Endothelial cell of hepatic sinusoid (primary cell): ENCODE results near the gene STK32B.
"Not testable (repeated sequence)": the region's sequence is repeated elsewhere in the genome, so short reads cannot be mapped to it uniquely, and the experiment has no call there.

Experiments used
- in situ Hi-C: cut with HindIII; loops from 2 replicates; pipeline ENCODE4 v1.10.0; 2017; ENCODE audit warnings: low sequenced_read_pairs

Gene STK32B

DNA sequence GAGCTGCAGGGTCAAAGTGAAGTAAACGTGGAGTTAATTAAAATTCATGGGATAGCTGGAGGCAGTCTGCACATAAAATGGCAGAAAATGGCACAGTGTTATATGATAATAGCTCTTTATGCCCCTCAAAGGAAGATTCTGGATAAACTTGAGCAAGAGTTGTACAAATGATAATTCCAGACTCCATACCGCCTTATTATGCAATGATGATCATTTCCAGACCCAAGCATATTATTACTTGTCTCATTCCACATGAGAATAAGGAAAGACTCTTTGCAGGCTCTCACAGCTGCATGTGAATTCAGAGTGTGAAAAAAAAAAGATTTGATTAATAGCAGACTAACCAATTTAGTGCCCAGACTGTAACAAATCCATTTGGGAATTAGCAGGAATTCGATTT lies 105.4 kb downstream of the STK32B start:
- in situ Hi-C loops = no loop called here

DNA sequence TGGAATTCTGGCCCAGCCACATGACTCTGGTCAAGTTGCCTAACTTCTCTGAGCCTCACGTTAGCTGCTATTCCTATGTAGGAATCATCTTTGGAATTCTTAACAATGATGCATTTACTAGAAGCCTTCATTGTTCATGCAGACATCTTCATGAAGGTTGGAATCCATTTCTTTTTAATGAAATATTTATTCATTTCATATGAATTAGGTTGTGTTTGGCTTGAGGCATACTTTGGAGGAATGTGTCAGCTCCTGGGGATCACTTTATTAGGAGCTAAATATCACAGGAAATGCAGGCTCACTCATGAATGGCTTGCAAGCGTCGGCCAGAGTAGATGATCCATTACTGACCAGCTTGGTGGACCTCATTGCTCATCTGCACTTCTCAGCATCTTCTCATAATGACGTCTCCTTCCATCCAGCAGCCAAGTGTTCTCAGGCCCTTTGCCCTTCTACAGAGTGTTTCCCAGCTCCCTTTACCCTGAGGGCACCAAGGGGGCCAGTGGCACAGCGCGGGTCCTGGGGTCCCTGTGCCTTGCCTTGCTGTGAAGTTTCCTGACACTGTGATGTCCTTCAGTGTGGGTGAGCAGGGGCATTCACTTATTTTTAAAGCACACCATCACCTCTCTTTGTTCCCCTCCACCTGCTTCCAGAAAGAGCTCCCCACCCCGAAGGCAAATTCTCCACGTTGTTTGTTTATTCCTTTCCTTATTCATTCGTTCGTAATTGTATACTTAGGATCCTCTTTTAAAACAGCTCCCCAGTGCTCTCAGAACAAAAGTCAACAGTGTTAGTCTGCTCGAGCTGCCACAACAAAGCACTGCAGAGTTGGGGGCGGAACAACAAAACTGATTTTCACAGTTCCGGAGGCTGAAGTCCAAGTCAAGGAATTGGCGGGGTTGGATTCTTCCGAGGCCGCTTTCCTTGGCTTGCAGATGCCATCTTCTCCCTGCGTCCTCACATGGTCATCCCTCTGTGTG lies 106.8 kb downstream of the STK32B start:
- in situ Hi-C loops = no loop called here

DNA sequence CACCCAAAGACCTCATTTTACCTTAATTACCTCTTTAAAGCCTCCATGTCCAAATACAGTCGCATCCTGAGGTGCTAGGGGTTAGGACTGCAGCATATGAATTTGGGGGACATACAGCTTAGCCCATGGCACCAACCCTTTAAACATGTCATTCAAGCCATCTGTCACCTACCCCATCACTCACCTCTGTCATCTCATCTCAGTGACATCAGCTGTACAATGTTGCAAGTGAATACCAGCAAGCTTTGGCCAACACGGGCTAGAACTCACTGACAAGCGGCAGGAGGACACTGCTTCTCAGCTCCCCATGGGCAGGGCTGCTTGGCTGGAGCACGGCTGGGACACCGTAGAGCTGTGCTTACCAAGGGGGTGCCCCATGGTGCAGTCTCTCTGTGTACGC lies 107.5 kb downstream of the STK32B start:
- in situ Hi-C loops = no loop called here

DNA sequence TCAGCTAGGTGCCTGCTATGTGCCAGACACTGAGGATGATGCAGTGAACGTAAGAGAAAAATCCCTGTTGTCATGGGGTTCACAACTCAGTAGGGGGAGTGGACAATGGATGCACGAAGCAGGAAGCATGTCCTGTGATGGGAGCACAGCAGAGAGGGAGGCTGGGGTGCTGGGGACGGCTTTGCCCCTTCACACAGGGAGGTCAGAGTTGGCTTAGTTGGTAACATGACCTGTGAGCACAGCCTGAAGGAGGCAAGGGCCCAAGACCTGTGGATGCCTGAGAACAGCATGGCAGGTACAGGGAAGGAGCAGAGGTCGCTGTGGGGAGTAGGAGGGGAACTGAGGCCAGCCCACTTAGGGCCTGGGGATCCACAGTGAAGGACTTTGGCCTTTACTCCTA lies 109.4 kb downstream of the STK32B start:
- in situ Hi-C loops = no loop called here

DNA sequence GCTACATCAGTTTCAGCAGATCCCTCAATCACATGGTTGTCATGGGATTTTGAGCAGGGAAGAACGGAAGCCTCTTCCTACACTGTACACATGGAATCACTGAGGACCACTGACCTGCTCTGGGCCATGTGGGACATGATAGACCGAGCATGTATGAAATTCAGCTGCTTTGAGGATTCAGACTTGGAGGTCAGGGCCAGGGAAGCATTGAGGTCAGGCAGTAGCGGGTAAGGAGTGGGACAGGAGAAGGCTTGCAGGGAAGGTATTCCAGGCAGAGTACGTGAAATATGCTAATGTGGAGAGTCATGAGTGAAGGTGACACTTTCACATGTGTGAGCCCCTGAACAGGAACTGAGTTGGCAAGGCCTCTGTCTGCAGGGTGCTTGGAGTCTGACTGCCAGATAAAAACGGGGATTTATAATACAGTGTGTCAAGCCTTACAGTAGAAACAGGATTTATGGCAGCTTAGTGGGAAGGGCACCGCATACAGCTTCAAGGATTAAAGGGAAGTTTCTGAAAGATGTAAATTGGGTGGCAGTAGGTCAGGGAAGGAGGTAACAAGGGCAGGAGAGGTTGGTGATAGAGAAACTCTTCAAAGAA lies 111.7 kb downstream of the STK32B start:
- in situ Hi-C loops = no loop called here

DNA sequence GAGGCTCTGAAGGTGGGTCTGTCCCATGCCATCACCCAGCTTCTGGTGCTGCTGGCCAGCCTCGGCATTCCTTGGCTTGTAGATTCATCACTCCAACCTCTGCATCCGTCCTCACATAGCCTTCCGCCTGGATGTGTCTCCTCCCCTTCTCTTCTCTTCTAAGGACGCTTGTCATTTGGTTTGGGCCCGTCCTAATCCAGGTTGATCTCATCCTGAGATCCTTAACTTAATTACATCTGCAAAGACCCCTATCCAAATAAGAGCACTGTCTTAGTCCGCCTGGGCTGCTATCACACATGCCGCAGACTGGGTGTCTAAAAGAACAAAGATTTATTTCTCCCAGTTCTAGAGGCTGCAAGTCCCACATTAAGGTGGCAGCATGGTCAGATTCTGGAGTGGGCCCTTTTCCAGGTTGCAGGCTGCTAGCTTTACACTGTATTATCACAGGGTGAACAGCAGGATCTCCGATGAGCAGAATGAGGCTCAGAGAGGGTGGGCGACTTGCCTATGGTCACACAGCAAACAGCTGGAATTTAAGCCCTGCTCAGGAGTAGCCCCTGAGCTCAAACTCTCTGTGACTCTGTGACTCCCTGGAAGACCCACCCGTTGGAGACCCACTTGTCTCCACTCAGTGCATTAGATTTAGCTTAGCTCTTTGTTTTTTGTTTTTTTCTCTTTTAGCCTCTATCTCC lies 113.1 kb downstream of the STK32B start:
- in situ Hi-C loops = no loop called here

DNA sequence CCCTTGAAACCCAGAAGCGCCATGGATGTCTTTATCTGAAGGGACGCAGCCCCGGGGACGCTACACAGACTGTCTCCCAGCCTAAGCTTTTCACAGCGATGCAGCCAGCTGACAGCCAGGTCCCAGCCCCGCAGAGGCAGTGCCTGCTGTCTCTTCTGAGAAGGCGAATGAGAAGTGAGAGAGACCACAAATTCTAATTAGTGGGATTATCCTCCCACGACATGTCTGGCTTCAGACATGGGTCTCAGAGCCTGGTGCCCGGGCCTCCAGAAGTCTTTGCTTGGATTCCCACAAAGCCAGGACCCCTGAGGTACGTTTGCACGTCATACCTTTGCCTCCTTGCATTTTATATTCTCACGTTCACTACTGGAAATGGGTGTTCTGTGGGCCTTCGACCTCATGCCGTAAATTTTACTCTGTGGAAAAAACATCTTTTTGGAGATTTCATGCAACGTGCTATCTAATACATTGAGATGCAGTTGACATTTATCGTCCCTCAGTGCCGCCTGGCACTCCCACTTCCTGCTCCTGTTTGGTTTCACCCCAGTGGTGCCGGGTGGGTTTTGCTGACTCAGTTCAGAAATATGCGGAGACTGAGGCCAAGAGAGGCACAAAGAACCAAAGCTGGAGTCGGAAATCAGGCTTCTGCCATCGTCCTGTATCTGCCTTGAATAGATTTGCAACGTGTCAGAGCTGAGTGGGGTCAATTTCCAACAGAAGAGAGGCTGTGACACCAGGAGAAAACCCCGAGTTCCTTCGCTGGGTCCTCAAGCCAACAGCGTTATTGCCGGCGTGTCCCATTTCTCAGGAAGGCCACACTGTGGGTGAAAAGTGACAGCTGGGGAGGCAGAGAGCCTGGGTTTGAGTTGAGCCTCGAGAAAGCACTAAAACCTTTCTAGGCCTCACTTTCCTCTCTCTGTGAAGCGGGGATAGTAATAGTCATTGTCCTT lies 114.4 kb downstream of the STK32B start:
- in situ Hi-C loops = no loop called here

DNA sequence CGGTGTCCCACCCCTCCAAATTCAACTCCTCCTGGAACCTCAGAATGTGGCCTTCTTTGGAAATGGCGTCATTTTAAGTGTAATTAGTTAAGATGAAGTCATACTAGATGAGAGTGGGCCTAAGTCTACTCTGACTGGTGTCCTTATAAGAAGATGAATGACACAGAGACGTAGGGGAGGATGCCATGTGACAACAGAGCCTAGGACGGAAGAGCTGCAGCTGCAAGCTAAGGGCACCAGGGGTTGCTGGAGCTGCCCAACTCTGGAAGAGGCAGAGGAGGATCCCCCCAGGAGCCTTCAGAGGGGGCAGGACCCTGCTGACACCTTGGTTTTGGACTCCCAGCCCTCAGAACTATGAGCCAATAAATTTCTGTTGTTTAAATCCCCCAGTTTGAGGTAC lies 115.1 kb downstream of the STK32B start:
- in situ Hi-C loops = no loop called here

DNA sequence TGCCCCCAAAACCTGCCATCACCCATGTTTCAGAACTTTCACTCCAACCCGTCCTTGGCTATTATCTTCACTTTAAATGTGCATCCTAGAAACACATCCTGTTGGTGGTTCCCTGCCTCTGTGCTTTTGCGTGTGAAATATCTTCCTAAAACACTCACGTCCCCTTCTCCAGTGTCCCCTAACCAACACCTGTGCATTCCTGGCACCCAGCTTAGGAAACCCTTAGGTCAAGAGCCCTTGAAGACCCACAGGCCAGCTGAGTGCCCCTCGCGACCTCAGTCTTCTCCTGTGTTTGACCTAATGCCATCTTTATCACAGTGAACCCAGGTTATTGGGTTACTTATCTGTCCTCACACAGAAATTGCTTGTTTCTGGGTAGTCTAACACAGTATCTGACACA lies 117.6 kb downstream of the STK32B start:
- in situ Hi-C loops = no loop called here

DNA sequence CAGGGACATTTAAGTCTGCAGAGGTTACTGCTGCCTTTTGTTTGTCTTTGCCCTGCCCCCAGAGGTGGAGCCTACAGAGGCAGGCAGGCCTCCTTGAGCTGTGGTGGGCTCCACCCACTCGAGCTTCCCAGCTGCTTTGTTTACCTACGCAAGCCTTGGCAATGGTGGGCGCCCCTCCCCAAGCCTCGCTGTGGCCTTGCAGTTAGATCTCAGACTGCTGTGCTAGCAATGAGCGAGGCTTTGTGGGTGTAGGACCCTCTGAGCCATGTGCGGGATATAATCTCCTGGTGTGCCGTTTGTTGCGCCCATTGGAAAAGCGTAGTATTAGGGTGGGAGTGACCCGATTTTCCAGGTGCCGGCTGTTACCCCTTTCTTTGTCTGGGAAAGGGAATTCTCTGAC lies 124.6 kb downstream of the STK32B start:
- in situ Hi-C loops = not testable (repeated sequence)

DNA sequence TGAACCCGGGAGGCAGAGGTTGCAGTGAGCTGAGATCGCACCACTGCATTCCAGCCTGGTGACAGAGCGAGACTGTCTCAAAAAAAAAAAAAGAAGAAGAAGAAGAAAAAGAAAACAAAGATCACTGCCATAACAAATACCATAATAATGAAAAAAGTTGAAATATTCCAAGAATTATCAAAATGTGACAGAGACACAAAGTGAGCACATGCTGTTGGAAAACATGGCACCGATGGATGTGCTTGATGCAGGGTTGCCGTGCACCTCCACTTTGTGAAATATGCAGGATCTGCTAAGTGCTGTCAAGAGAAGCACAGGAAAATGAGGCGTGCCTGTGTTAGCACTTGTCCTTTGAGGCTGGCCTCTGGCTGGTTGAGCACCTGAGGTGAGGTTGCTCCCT lies 133.3 kb downstream of the STK32B start:
- in situ Hi-C loops = loop anchor here (5.0 kb wide), 1 partner anchor 33 kb away; no protein-coding TSS in a partner anchor

DNA sequence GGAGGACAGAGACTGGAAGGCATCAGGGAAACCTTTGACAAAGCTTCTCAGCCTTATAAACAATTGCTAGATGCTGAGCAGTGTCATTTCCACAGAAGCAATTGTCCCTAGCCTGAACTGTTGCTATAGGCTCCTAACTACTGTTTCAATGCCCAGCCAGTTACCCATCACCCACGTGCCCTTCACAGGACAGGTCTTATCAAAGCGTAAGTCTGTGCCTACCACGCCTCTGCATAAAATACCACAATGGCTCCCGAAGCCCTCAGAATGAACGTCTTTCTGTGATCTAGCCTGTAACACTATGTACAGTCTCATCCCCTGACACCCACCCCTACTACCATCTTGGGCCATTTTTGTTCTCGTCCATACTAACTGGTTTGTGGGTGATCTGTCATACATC lies 134.3 kb downstream of the STK32B start:
- in situ Hi-C loops = no loop called here

DNA sequence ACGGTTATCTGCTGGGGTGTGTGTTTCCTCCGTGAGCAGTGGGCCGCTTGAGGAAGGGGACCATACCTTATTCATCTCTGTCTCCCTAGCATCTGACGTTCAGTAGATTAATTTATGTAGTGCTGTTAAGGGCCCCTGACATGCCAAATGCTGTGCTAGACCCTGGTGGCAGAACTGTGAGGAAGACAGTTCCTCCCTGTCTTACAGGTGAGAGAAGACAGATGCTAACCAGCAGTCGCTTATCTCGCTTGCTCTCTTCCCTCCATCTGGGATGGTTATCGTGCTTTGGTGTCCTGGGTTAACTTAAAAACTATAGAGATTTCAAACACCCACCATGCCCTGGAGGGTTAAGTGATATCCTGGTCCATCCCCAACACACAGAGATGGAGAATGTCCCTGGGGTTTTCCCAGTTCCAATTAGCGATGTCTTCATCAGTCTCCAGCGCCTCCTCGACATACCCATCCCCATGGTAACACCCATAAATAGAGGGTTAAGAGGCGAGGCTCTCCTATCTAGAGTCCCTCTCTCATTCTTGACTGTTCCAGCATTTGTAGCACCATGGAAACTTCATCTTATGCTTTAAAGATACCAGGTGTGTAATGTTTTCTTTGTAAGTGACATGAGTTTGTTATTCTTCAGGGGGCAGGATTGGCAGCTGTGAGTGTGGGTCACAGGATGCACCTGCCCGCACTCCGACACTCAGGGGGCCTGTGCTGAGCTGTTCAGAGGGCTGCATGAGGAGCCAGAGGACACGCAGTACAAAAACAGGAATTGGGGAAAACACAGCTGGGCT lies 135.2 kb downstream of the STK32B start:
- in situ Hi-C loops = no loop called here

DNA sequence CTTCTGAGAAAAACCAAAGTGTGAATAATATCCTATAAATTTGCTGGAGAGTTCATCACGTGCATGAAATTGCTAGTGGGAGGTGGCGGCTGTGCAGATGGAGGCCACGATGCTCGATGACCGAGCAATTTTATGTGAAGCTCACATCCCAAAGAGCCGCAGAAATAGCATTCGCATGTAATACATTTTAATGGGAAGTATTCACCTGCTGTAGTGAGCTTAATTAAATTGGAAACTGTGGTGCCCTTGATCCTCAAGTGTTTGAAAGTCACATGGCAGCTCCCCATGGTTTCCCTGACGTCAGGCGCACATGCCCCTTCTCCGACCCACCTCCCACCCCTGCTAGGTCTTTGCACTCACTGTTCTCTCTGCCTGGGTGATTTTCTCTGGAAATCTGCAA lies 136.8 kb downstream of the STK32B start:
- in situ Hi-C loops = no loop called here

DNA sequence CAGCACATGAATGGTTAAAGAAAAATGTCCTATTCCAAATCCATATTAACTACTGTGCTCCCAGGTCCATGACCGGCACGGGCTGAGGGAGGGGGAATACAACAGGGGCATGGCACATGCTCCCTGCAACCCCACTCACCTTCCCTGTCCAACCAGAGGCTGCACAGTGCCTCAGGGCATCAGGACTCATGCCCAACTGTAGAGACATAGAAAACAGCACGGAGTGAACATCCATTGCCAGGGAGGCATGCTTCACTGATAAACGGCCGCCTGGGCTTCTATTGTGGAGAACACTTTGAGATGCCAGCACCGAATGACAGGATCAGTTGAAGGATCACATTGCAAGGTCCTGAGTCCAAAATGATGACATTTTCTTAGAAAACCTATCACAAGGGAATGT lies 140.6 kb downstream of the STK32B start:
- in situ Hi-C loops = no loop called here

DNA sequence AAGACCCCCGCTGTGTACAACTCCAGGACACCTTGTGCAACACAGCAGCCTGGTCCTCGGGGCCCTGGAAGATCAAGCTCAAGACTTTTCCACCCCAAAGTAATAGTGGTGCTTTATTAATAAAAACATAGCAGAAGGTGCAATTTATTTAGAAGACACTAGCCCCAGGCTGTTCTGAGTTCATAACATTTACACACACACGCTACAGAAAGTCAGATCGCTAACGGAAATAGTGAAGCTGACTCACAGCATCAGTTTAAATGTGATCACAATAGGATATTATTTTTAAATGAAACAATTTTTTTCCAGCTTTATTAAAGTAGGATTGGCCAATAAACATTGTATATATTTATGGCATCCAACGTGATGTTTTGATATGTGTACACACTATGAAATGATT lies 141.0 kb downstream of the STK32B start:
- in situ Hi-C loops = no loop called here

DNA sequence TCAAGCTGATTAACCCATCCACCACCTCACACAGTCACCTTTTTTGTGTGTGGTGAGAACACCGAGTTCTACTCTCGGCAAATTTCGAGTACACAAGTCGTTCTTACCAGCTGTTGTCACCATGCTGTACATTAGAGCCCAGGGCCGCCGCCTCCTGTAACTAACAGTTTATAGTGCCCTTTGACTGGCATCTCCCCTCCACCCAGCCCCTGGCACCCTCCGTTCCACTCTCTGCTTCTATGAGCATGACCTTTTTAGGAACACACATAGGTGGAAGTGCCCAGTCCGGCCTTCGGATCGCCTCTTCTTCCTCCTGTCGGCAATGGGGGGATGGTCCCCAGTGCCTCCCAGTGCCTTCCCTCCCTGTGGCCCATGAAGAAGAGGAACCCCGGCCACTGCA lies 141.4 kb downstream of the STK32B start:
- in situ Hi-C loops = no loop called here

DNA sequence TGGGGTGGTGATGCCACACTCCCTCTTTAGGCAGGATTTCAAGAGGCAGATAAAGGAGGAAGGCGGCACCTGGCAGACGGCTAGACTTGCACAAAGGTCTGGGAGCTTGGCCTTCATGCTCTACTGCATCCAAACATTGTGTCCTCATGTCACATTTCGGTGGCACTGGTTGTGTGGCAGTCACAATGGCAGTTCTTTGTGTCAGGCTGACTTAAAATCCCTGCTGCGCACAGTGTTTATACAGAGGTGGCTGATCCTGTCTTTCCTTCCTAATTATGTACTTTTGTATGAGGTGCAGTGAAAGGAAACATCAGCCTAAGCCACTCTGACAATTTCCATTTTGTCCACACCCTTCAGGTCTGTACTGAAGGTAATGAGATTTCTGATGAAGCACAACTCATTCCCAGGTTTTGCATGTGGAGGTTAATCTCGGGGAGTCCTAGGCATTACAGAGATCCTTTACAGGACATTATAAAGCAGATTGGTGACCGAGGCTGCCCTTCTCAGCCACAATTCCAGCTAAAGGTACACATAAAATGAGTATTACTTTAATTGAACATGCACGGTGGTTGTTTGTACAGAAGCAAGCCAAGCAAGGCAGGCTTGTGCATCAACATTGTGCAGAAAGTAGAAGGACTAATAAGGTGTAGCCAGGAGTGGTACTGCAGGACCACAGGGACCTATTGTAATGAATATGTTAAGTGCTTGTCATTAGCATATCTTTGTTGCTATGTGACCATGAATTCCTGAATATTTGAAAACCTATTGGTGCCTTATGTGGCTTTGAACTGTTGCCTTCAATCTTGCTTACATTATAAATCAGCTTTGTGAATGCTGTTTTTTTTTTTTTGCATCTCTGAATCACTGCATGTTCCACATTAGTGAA lies 147.6 kb downstream of the STK32B start:
- in situ Hi-C loops = no loop called here

DNA sequence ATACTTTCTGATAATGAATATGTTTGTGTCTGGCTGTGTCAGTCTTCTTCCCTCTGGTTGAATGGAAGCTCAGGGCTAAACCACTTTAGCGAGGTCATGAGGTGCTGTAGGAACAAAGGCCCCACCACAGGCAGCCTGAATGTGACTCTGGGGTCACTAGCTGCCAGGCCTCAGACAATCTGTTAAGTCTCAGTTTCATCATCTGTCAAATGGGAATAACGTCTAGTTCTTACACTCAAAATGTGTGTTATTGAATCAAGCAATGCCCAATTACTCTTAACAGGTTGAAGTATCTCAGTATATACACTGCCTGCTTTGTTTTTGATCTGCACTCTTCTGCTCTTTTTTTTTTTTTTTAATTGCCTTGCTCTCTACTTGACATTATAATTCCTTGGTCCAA lies 148.6 kb downstream of the STK32B start:
- in situ Hi-C loops = no loop called here
